HUES64 (cell line): ENCODE data around the gene TENM4.
A peak's percentile ranks its signal among the peaks of the same experiment; 100 is the strongest.

Experiments
- H3K27ac ChIP-seq: 2 replicates; pipeline ENCODE4 v1.7.0; 2013; ENCODE audit warnings: low read depth, low read length, inconsistent platforms
- H3K27me3 ChIP-seq: 2 replicates; pipeline ENCODE4 v1.6.1; 2013; ENCODE audit warnings: mild to moderate bottlenecking, low read length; ENCODE audit not compliant: insufficient read depth
- H3K36me3 ChIP-seq: 2 replicates; pipeline ENCODE4 v1.6.1; 2013; ENCODE audit warnings: mild to moderate bottlenecking, low read length; ENCODE audit not compliant: insufficient read depth
- H3K4me1 ChIP-seq: 2 replicates; pipeline ENCODE4 v1.6.1; 2013; ENCODE audit warnings: mild to moderate bottlenecking, low read length, moderate library complexity; ENCODE audit not compliant: insufficient read depth
- H3K4me3 ChIP-seq: 2 replicates; pipeline ENCODE4 v1.5.1; 2013; ENCODE audit warnings: mild to moderate bottlenecking, low read length, moderate library complexity
- H3K9ac ChIP-seq: 2 replicates; pipeline ENCODE4 v1.6.1; 2013; ENCODE audit warnings: mild to moderate bottlenecking, low read depth, low read length
- H3K9me3 ChIP-seq: 2 replicates; pipeline ENCODE4 v1.6.1; 2013; ENCODE audit warnings: low read depth, low read length; ENCODE audit not compliant: insufficient read depth
- WGBS: fragments of 150-250, 120-280 bp; methylation state at CpG from one replicate; pipeline ENCODE4 v1.1.7; 2013; ENCODE audit warnings: missing lambda C conversion rate; 5-methylcytosine and 5-hydroxymethylcytosine counted together

The TENM4 gene

DNA sequence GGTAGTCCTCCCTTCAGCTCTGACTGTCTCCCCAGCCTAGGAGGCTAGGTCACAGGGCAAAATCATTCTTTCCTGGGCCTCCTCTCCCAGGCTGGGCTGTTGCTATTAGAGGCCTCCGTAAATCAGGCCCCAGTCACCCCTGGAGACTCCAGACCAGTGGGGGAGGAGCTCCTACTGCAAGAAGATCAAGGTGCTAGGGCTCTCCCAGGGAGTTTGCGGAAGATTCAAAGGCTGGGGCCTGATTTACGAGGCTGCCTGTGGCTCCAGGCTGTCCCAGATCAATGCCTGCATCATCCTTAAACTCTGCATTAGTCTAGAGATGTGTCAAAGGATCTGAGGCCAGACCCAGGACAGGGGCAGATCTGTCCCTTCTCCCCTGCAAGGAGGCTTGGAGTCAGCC is 346.2 kb downstream of the TENM4 start:
- WGBS, result 54% methylated on average over 3 of the region's 3 CpGs
- H3K9me3 ChIP-seq, result no peaks in the 10 kb centered on the region
- peaks cover 6% of the 10 kb centered on the region; the same call in 1 of the 2 replicates for H3K27me3 ChIP-seq
- no peak overlapping the region for H3K9ac ChIP-seq
- H3K4me3 ChIP-seq, result no peak overlapping the region
- H3K4me1 ChIP-seq, result peaks cover 3% of the 10 kb centered on the region; the same call in 1 of the 2 replicates
- no peaks in the 10 kb centered on the region for H3K36me3 ChIP-seq
- H3K27ac ChIP-seq, result no peak overlapping the region

DNA sequence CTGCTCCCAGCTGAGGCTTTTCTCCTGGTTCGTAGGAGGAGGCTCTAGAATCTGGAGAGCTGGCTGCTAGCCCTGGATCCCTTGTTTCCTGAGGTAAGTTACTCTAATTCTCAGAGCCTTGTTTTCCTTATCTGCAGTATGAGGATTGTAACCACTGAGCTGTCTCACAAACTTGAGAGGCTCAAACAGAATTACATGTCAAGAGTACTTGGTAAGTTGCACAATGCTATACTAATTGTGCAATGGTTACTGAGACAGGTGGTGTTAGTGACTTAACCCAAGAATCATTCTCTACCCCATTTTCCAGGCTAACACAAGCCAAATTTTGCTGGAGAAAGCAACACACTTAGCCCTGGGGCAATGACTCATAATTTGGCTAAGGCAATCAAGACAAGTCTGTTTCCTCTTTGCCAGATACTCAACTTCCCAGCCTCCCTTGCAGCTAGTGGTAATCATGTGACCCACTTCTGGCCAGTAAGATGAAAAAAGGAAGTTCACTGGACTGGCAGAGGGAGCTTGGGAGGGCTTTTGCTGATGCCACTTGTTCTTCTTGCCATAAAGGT is 348.0 kb downstream of the TENM4 start:
- Histone ChIP-seq H3K4me3 (no peak overlapping the region), H3K9me3 (no peaks in the 10 kb centered on the region), H3K27me3 (peaks cover 6% of the 10 kb centered on the region; the same call in 1 of the 2 replicates), H3K27ac (no peak overlapping the region), H3K36me3 (no peaks in the 10 kb centered on the region), H3K4me1 (peaks cover 19% of the 10 kb centered on the region), H3K9ac (no peak overlapping the region)
- 85% methylated on average over 1 of the region's 1 CpG for WGBS

DNA sequence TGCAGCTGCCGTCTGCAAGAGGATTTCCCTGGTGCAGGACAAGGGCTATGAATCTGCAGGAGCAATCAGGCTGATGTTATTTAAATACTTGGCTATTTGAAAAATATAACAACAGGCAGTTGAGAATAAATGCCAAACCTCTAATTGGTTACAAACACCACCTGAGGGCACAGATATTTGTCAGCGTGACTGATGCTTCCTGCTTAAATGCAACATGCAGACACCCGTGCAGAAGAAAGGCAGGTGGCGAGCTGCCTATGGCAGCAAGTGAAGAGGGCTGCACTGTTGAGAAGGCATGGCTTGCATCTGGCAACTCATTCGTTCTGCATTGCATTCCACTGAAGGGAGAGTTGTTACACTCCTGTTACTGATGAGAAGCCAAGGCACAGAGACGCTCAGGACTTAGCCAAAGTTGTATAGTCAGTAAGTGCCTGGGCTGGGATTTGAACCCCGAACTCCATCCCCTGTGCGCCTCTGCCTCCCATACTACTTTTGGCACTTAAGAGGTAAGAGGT is 350.6 kb downstream of the TENM4 start:
- Histone ChIP-seq H3K27me3 (peaks cover 6% of the 10 kb centered on the region; the same call in 1 of the 2 replicates), H3K9ac (no peak overlapping the region), H3K27ac (no peak overlapping the region), H3K9me3 (no peaks in the 10 kb centered on the region), H3K36me3 (no peaks in the 10 kb centered on the region), H3K4me3 (no peak overlapping the region), H3K4me1 (peaks cover 36% of the 10 kb centered on the region)
- WGBS, result 84% methylated on average over 8 of the region's 8 CpGs

DNA sequence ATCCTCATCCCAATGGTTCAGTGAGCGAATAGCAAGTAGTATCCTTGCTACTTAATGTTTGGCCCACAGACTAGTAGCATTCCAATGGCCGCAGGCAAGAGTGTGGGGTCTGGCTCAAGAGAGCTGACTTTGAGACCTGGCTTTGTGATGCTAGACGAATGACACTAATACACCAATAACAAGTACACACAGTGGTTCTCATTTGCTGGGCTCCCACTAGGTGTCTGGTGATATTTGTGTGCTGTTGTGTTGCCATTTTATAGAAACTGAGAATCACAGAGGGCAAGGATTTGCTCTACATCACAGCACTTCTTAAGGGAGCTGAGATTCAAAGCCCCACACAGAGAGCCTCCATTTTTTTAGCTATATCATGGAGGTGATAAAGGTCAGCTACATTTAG is 351.2 kb downstream of the TENM4 start:
- no peak overlapping the region for H3K4me3 ChIP-seq
- H3K9me3 ChIP-seq, result no peaks in the 10 kb centered on the region
- no peak overlapping the region; the same call in 1 of the 2 replicates for H3K27ac ChIP-seq
- WGBS, result 91% methylated on average over 2 of the region's 3 CpGs
- peaks cover 36% of the 10 kb centered on the region for H3K4me1 ChIP-seq
- H3K9ac ChIP-seq, result no peak overlapping the region
- peaks cover 6% of the 10 kb centered on the region; the same call in 1 of the 2 replicates for H3K27me3 ChIP-seq
- H3K36me3 ChIP-seq, result no peaks in the 10 kb centered on the region

DNA sequence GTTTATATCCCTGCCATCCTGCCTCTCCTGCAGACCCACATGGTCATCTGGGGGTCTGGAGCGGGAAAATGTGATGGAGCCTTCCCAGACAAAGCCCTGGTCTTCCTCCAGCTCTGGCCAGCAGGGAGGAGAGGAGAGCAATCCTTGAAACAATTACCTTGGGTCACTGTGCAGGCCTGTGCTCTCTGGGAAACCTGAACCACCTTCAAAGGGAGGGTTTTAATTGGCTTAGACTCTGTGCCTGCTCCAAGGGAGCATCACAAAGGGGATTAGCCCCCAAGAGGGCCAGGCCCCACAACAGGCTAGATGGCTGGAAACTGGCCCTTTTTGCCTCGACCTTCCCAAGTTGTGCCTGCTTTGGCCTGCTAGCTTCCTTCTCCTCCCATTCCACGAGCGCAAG is 351.9 kb downstream of the TENM4 start:
- WGBS, result 60% methylated on average over 4 of the region's 4 CpGs
- H3K9ac ChIP-seq, result no peak overlapping the region
- H3K27ac ChIP-seq, result peak overlapping the region; percentile 31; the same call in 1 of the 2 replicates

DNA sequence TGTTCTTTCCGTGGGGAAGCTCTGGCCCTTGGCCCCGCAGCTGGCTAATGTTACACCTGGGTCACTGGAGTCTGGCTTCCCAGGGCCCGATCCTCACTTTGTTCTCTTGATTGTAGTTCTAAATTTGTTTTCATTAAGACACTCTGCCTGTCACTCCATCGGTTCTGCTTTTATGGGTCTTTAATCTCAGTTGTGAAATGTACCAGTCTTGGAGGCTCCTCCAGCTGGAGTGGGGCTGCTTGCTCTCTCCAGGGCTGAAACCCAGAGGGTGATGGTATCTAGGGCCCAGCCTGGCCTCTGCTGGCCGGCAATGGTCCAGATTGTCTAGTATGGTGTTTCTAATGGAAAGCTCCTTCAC is 352.9 kb downstream of the TENM4 start:
- H3K4me3 ChIP-seq, result no peak overlapping the region
- 75% methylated on average over 5 of the region's 5 CpGs for WGBS
- peaks cover 6% of the 10 kb centered on the region; the same call in 1 of the 2 replicates for H3K27me3 ChIP-seq
- peaks cover 36% of the 10 kb centered on the region for H3K4me1 ChIP-seq
- peak overlapping the region; percentile 77 for H3K27ac ChIP-seq
- no peaks in the 10 kb centered on the region for H3K36me3 ChIP-seq
- H3K9me3 ChIP-seq, result no peaks in the 10 kb centered on the region
- peak overlapping the region; percentile 48; the same call in 1 of the 2 replicates for H3K9ac ChIP-seq

More for the DNA sequence above, 351.9 kb downstream of the TENM4 start:
- Histone ChIP-seq H3K9me3 (no peaks in the 10 kb centered on the region), H3K4me3 (no peak overlapping the region), H3K36me3 (no peaks in the 10 kb centered on the region), H3K27me3 (peaks cover 6% of the 10 kb centered on the region; the same call in 1 of the 2 replicates), H3K4me1 (peaks cover 36% of the 10 kb centered on the region)

DNA sequence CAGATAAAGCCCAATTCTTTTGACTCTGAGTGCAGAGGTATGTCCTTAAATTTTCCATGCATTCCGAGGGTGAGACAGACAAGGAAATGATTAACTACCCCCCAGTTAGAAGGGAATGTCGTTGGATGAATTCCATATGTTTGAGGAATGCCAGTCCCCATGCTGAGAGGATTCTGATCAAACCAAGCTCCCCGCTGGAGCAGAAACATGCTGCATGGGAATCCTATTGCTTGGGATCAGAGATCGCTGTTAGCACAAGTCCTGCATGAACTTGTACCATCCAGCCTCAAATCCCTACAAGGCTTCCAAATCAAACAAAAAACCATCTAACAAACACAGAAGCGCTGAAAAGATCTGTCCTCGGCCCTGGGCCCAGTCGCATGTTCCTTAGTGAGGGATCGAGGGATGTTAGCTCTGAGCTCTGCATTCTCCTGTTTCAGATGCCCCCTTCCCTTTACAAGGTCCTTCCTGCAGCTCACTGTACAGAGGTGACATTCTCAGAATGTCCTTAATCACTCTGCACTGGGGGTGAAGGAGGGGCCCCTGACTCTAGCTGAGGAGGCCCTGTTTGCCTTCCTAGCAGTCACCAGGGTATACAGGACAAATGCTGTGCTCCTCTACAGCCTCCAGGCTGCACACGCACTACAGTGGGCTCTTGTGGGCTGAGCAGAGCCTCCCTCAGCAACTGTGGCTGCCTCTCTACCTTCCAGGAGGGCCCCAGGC is 353.4 kb downstream of the TENM4 start:
- H3K27ac ChIP-seq, result peak overlapping the region; percentile 77
- H3K4me3 ChIP-seq, result no peak overlapping the region
- no peaks in the 10 kb centered on the region for H3K9me3 ChIP-seq
- H3K27me3 ChIP-seq, result peaks cover 6% of the 10 kb centered on the region; the same call in 1 of the 2 replicates
- H3K9ac ChIP-seq, result peak overlapping the region; percentile 48; the same call in 1 of the 2 replicates
- no peaks in the 10 kb centered on the region for H3K36me3 ChIP-seq
- H3K4me1 ChIP-seq, result peaks cover 39% of the 10 kb centered on the region
- 46% methylated on average over 9 of the region's 9 CpGs for WGBS

DNA sequence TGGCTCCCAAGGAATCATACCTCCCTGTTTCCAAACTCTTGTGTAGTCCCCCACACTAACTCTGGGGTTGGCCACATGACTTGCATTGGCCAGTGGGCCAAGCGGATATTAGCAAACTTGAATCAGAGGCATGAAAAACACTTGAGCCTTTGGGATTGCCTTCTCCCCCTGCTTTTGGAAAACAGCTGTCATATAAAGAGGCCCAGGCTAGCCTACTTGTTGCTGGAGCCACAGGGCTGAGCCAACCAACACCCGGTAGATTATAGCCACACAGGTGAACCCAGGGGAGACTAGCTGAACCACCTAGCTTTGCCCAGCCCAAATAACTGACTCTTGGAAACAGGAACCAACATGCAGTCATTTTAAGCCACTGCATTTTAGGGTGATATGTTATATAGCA is 354.8 kb downstream of the TENM4 start:
- no peaks in the 10 kb centered on the region for H3K9me3 ChIP-seq
- no peaks in the 10 kb centered on the region for H3K36me3 ChIP-seq
- no peak overlapping the region for H3K4me3 ChIP-seq
- WGBS, result 94% methylated on average over 2 of the region's 2 CpGs
- H3K4me1 ChIP-seq, result peaks cover 41% of the 10 kb centered on the region
- H3K27me3 ChIP-seq, result peaks cover 6% of the 10 kb centered on the region; the same call in 1 of the 2 replicates
- no peak overlapping the region for H3K9ac ChIP-seq
- H3K27ac ChIP-seq, result 0 out of 2 replicates have a peak overlapping the region, but pooled peaks have one; percentile 20

DNA sequence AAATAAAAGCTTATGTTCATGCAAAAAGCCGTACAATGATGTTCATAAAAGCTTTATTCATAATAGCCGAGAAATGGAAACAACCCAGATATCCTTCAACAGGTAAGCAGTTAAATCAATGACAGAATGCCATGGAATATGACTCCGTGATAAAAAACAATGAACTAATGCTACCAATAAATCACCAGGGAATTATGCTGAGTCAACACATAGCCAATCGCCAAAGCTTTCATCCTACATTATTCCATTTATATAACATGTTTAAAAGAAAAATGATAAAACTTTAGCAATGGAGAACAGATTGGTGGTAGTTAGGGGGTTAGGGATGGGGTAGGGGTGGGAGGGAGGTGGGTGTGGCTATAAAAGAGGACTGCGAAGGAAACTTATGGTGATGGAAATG is 356.4 kb downstream of the TENM4 start:
- H3K36me3 ChIP-seq, result no peaks in the 10 kb centered on the region
- no peak overlapping the region for H3K27ac ChIP-seq
- H3K4me1 ChIP-seq, result peaks cover 46% of the 10 kb centered on the region
- H3K9ac ChIP-seq, result no peak overlapping the region
- no peaks in the 10 kb centered on the region for H3K27me3 ChIP-seq
- WGBS, result 98% methylated on average over 3 of the region's 5 CpGs
- no peaks in the 10 kb centered on the region for H3K9me3 ChIP-seq
- no peak overlapping the region for H3K4me3 ChIP-seq

DNA sequence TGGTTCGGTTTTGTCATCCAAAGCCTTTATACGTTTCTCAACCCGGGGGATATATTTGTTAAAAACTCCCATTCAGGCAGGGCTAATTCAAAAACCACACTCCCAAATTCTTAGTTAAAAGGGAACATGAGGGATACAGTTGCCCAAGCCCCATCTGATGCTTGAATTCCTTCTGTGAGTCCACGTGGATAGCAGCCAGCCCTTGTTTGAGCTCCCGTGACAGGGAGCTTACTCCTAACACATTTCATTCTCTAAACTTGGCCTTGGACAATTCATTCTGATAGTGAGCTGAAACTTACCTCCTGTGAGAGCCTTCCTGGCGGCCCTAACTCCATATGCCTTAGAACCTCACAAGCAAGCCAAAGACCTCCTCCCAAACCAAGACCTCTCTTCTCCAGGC is 357.5 kb downstream of the TENM4 start:
- Histone ChIP-seq H3K9me3 (no peaks in the 10 kb centered on the region), H3K4me1 (peaks cover 36% of the 10 kb centered on the region), H3K27ac (no peak overlapping the region; the same call in 1 of the 2 replicates), H3K9ac (no peak overlapping the region), H3K4me3 (no peak overlapping the region), H3K36me3 (no peaks in the 10 kb centered on the region), H3K27me3 (no peaks in the 10 kb centered on the region)
- 79% methylated on average over 6 of the region's 6 CpGs for WGBS

DNA sequence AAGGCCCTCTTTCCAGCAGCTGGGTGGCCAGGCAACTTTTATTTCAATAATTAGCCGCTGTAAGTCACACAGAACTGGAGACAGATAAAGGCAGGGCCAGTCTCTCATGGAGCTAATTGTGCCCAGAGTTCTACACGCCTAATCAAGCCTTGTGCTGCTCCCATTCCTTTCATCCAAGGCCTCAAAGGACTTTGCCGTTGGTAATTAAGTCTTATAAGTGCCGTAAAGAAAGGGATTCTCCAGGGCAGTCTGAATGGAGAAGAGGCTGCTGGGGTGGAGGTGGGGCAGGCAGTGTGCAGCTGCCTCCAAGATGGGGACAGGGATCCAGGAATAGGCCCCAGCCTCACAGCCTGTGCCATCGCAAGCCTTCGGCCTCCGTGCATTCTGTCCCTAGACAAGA is 357.9 kb downstream of the TENM4 start:
- 84% methylated on average over 7 of the region's 7 CpGs for WGBS
- H3K4me3 ChIP-seq, result no peak overlapping the region
- no peaks in the 10 kb centered on the region for H3K27me3 ChIP-seq
- peaks cover 32% of the 10 kb centered on the region for H3K4me1 ChIP-seq
- no peak overlapping the region for H3K9ac ChIP-seq
- no peaks in the 10 kb centered on the region for H3K9me3 ChIP-seq
- no peaks in the 10 kb centered on the region for H3K36me3 ChIP-seq
- H3K27ac ChIP-seq, result no peak overlapping the region; the same call in 1 of the 2 replicates
